ENCODE results near the gene PSMA7.

The PSMA7 gene

GRCh38 chr20:62143081-62143956, at the start of gene PSMA7, which contains the start of gene SS18L1:
PSMA7 (minus strand) TSS chr20:62143394; CDS start chr20:62143303, 91 bp downstream.
SS18L1 (plus strand) TSS chr20:62143769; CDS start chr20:62143821, 52 bp downstream.
- DNase-seq, result peak; percentile 94

- no peak for DNase-seq
Measured at GRCh38 chr20:62192635-62193034, 49.4 kb upstream of the PSMA7 start.

- no peak for DNase-seq
Measured at GRCh38 chr20:62191781-62192559, 48.8 kb upstream of the PSMA7 start.

- DNase-seq, result no peak
Measured at GRCh38 chr20:62190639-62191411, 47.6 kb upstream of the PSMA7 start.

GRCh38 chr20:62186887-62187866, 44.0 kb upstream of the PSMA7 start:
- DNase-seq, result no peak

GRCh38 chr20:62186096-62186426, 42.9 kb upstream of the PSMA7 start:
- DNase-seq, result no peak

GRCh38 chr20:62183426-62184142, 40.4 kb upstream of the PSMA7 start:
- DNase-seq, result no peak

GRCh38 chr20:62182469-62183425, 39.6 kb upstream of the PSMA7 start, which contains the start of gene MTG2:
MTG2 (plus strand) TSS chr20:62183028; CDS start chr20:62193421, 10,393 bp downstream.
- peak; percentile 98 for DNase-seq

- no peak for DNase-seq
Measured at GRCh38 chr20:62181808-62182207, 38.6 kb upstream of the PSMA7 start.

- no peak for DNase-seq
Measured at GRCh38 chr20:62179162-62179504, 35.9 kb upstream of the PSMA7 start.

GRCh38 chr20:62178316-62179161, 35.3 kb upstream of the PSMA7 start:
- DNase-seq, result no peak

GRCh38 chr20:62177307-62177706, 34.1 kb upstream of the PSMA7 start:
- DNase-seq, result no peak

- no peak for DNase-seq
Measured at GRCh38 chr20:62176866-62177265, 33.7 kb upstream of the PSMA7 start.

- no peak for DNase-seq
Measured at GRCh38 chr20:62175711-62176110, 32.5 kb upstream of the PSMA7 start.

- DNase-seq, result no peak
Measured at GRCh38 chr20:62174870-62175624, 31.9 kb upstream of the PSMA7 start.

GRCh38 chr20:62174021-62174804, 31.0 kb upstream of the PSMA7 start:
- no peak for DNase-seq

GRCh38 chr20:62172666-62173065, 29.5 kb upstream of the PSMA7 start:
- no peak for DNase-seq

All from eye (tissue), 1 donor.